HEK293T (cell line): ENCODE measurements around the gene AK1.

Experiments
- ARNT ChIP-seq: fragments of 450-650 bp; IDR thresholded peaks from 2 replicates; pipeline ENCODE4 v1.6.1; 2017; ENCODE audit warnings: mild to moderate bottlenecking
- BHLHE40 ChIP-seq: fragments of 450-650 bp; IDR thresholded peaks from 2 replicates; pipeline ENCODE4 v1.6.1; 2016; ENCODE audit warnings: mild to moderate bottlenecking, moderate library complexity, borderline replicate concordance
- CTBP1 ChIP-seq: fragments of 450-650 bp; IDR thresholded peaks from 2 replicates; pipeline ENCODE4 v1.6.1; 2016; ENCODE audit warnings: borderline replicate concordance
- FOXA1 ChIP-seq: fragments of 450-650 bp; IDR thresholded peaks from 2 replicates; pipeline ENCODE4 v1.6.1; 2016; ENCODE audit warnings: mild to moderate bottlenecking
- FOXK2 ChIP-seq: fragments of 450-650 bp; IDR thresholded peaks from 2 replicates; pipeline ENCODE4 v1.6.1; 2016; ENCODE audit warnings: mild to moderate bottlenecking
- FOXM1 ChIP-seq: fragments of 450-650 bp; IDR thresholded peaks from 2 replicates; pipeline ENCODE4 v1.6.1; 2017; ENCODE audit warnings: mild to moderate bottlenecking, borderline replicate concordance
- LEF1 ChIP-seq: fragments of 450-650 bp; IDR thresholded peaks from 2 replicates; pipeline ENCODE4 v1.6.1; 2017; ENCODE audit warnings: mild to moderate bottlenecking, borderline replicate concordance
- NFRKB ChIP-seq: fragments of 450-650 bp; IDR thresholded peaks from 2 replicates; pipeline ENCODE4 v1.6.1; 2016; ENCODE audit warnings: mild to moderate bottlenecking, moderate library complexity
- SP1 ChIP-seq: fragments of 450-650 bp; IDR thresholded peaks from 2 replicates; pipeline ENCODE4 v1.6.1; 2017
- SUZ12 ChIP-seq: fragments of 450-650 bp; IDR thresholded peaks from 2 replicates; pipeline ENCODE4 v1.6.1; 2016; ENCODE audit warnings: mild to moderate bottlenecking
- TARDBP ChIP-seq: fragments of 450-650 bp; IDR thresholded peaks from 2 replicates; pipeline ENCODE4 v1.6.1; 2016
- TF ChIP-seq, protein P1 (sequence below): fragments of 450-650 bp; IDR thresholded peaks from 2 replicates; pipeline ENCODE4 v1.6.1; 2016

DNA sequence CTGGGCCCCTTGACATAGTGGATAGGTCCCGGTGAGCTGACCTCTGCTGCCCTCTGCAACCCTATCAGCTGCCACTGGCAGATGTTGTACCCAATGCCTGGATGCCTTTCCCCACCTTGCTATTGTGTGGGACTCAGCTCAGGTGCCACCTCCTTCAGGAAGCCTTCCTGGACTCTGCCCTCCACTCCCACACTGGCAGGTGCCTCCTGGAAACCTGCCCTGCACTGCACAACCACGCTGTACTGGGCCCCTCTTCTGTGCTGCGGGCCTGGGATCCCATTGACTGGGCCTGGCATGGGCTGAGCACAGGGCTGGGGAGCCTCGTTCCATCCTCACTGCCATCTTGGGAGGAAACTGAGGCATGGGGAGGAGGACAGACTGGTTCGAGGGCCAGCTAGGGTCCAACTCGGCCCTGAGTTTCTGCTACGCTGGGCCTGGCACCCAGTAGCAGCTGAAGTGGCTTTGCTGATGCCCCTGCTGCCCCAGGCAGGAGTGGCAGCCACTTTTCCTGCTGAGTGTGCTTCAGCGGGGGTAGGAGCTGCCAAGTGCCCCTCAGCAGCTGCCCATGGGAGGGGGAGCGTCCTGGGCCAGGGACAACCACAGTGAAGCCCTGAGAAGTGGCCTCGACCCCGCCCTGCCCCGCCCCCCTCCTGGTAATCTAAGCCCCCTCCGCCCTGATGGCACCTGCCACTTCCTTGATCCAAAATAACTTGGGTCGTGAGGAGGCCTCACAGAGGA is 1.3 kb downstream of the AK1 start:
- TF ChIP-seq FOXK2, result no peak
- TF ChIP-seq LEF1, result no peak
- TF ChIP-seq FOXM1, result no peak
- TF ChIP-seq, protein P1, sequence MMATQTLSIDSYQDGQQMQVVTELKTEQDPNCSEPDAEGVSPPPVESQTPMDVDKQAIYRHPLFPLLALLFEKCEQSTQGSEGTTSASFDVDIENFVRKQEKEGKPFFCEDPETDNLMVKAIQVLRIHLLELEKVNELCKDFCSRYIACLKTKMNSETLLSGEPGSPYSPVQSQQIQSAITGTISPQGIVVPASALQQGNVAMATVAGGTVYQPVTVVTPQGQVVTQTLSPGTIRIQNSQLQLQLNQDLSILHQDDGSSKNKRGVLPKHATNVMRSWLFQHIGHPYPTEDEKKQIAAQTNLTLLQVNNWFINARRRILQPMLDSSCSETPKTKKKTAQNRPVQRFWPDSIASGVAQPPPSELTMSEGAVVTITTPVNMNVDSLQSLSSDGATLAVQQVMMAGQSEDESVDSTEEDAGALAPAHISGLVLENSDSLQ, result no peak
- TF ChIP-seq TARDBP, result no peak
- no peak for TF ChIP-seq CTBP1
- no peak for TF ChIP-seq NFRKB
- TF ChIP-seq BHLHE40, result no peak
- TF ChIP-seq SUZ12, result no peak
- TF ChIP-seq SP1, result no peak
- TF ChIP-seq FOXA1, result no peak
- TF ChIP-seq ARNT, result no peak
